GM12872 (cell line): ENCODE results near the gene IGSF21.

Experiments
- TF ChIP-seq, protein P1 (sequence below): IDR thresholded peaks from 3 replicates; pipeline ENCODE4 v1.5.1; 2011; ENCODE audit warnings: low read depth, mild to moderate bottlenecking, low read length, moderate library complexity; ENCODE audit not compliant: insufficient read depth

Gene IGSF21

DNA sequence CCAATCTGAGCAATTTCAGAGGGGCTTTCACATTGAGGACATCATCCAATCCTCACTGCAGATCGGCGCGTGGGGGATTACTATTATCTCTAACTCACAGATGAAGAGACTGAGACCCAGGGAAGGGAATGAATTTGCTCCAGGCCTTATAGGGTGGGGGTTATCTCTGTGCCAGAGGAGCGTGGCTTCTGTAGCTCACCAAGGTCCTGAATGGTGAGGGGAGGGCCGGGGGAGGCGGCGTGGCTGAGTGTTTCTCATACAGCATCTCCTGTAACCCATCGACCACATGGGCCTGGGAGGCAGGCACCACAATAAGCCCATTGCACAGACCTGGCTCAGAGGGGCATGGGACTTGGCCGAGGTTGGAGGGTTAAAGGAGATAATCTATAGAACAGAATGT lies 230.2 kb downstream of the IGSF21 start:
- TF ChIP-seq, protein P1, sequence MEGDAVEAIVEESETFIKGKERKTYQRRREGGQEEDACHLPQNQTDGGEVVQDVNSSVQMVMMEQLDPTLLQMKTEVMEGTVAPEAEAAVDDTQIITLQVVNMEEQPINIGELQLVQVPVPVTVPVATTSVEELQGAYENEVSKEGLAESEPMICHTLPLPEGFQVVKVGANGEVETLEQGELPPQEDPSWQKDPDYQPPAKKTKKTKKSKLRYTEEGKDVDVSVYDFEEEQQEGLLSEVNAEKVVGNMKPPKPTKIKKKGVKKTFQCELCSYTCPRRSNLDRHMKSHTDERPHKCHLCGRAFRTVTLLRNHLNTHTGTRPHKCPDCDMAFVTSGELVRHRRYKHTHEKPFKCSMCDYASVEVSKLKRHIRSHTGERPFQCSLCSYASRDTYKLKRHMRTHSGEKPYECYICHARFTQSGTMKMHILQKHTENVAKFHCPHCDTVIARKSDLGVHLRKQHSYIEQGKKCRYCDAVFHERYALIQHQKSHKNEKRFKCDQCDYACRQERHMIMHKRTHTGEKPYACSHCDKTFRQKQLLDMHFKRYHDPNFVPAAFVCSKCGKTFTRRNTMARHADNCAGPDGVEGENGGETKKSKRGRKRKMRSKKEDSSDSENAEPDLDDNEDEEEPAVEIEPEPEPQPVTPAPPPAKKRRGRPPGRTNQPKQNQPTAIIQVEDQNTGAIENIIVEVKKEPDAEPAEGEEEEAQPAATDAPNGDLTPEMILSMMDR, result no peak

DNA sequence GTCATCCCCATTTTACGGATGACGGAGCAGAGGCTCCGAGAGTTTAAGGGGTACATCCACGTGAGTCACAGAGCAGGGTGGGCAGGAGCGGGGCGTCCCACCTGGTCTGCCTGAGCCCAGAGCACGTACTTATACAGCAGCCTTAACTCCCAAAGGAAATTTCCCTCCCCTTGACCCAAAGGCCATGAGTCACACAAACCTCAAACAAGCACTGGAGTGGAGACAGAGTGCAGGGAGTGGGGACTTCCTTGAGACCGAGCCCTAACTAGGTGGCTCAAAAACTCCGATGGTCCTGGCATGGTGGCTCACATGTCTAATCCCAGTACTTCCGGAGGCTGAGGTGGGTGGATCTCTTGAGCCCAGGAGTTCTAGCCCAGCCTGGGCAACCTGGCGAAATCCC lies 231.6 kb downstream of the IGSF21 start:
- TF ChIP-seq, protein P1, result no peak

DNA sequence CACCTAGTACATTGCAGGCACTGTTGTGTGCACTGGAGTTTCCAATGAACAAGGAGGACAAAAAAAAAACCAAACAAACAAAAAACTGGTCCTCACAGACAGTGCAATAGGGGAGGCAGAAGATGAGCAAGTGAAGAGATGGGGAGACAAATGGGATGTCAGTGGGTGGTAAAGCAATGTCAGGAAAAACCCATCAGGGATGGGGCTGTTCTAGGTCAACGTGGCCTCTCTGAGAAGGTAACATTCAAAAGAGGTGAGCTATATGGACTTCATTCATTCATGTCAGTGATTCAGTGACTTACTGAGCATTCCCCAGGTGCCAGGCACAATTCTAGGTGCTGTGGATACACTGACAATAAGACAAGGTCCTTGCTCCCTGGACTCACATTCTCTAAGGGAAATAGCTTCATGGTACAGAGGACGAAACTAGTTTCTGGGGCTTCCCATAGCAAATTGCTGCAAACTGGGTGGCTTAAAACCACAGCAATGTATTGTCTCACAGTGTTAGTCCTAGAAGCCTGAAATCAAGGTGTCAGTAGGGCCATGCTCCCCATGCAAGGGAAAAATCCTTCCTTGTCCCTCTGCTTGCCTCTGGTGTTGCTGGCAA lies 232.7 kb downstream of the IGSF21 start:
- TF ChIP-seq, protein P1, result no peak

DNA sequence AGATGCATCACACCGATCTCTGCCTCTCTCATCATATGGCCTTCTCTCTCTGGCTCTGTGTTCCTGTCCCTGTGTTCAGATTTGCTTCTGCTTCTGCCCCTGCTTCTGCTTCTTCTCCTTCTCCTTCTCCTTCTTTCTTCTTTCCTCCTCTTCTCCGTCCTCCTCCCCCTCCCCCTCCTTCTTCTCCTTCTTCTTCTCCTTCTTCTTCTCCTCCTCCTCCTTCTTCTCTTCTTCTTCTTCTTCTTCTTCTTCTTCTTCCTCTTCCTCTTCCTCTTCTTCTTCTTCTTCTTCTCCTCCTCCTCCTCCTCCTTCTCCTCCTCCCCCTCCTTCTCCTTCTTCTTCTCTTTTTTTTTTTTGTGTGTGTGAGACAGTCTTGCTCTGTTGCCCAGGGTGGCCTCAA lies 233.2 kb downstream of the IGSF21 start:
- TF ChIP-seq, protein P1, result no peak

DNA sequence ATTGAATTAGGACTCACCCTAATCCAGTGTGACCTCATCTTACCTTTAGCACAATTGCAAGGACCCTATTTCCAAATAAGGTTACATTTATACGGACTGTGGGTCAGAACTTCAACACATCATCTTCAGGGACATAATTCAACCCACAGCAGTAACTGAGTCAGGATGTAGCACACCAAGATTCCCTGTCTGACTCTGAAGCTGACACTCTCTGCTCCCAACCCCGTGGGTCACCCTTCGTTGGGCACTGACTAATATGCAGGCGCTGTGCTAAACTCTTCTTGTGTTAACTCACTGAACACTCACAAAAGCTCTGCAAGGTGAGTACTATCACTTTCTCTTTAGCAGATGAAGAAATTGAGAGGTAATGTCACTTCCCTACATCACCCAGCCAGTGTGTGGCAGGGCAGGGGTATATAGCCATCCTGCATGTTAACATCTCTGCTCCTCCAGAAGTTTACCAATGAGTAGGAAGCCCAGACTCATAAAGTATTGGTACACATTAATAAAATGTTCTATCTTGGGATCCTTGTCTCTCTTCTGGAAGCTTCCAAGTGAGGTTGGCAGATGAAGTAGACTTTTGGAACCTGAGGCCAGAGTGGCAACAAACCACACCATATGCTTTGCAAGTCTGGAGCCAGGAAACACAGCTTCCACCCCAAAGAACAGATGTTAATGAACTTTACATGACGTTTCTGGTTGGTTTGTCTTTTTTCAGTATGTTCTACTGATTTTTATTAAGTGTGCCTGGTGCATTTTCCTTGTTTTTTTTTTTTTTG lies 233.9 kb downstream of the IGSF21 start:
- TF ChIP-seq, protein P1, result no peak

DNA sequence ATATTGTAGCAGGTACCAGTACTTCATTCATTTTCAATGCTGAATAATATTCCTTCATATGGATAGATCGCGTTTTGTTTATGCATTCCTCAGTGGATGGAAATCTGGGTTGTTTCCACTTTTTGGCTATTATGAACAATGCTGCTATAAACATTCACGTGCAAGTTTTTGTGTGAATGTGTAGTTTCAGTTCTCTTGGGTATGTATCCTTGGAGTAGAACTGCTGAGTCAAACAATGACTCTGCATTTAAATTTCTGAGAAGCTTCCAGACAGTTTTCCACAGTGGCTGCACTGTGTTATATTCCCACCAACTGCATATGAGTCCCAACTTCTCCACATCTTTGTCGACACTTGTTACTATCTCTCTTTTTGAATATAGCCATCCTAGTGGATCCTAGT lies 235.1 kb downstream of the IGSF21 start:
- TF ChIP-seq, protein P1, result no peak

DNA sequence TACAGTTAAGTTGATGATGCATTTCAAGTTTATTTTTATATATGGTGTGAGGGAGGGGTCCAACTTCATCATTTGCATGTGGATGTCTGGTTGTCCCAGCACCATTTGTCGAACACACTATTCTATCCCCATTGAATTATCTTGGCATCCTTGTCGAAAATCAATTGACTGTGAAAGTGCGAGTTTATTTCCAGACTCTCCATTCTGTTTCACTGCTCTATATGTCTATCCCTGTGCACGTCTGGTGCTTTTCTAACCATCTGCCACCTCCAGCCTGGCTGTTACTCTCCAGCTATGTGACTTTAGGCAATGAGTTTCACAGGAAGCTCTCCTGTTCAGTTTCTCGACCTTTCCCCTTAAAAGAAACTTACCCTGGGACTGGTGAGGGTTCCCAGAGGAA lies 236.0 kb downstream of the IGSF21 start:
- TF ChIP-seq, protein P1, result no peak
